Medulla oblongata (tissue), 1 donor: ENCODE data around the gene SCUBE3.

Experiments
- DNase-seq: peaks from one replicate; pipeline ENCODE4 v3.0.0-alpha.2; 2015; ENCODE audit errors: extremely low spot score

SCUBE3 gene

DNA sequence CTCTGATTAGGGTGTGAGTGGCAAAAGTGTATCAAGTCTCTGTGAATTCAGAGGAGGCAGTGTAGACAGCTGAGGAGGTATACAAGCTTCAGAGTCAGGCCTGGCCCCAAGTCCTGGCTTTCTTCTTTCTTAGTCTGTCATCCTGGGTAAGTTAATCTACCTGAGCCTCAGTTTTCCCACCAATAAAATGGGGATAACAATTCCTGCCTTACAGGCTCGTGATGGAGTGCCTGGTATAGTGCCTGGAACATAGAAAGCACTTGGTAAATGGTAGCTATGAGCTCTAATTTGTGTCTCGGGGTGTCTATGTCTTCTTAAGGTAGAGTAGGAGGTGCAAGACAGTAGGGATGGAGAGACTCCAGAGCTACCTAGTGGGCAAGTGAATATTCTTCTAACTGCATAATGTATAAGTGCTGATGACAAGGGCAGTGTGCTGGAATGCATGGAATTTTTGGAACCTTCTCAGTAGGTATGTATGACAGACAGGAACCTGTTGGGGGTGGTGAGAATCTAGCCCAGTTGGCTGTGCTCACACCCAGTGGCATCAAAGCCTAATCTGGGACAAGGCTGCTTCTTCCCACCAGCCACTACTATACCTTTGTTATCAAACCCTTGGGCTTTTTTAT, 4.0 kb upstream of the SCUBE3 start:
- DNase-seq = no peak

- no peak for DNase-seq
These were observed 411 bp upstream of the SCUBE3 start for GRCh38 chr6:35213298-35213791.

GRCh38 chr6:35214869-35215664, 1.3 kb downstream of the SCUBE3 start:
- DNase-seq = no peak

DNA sequence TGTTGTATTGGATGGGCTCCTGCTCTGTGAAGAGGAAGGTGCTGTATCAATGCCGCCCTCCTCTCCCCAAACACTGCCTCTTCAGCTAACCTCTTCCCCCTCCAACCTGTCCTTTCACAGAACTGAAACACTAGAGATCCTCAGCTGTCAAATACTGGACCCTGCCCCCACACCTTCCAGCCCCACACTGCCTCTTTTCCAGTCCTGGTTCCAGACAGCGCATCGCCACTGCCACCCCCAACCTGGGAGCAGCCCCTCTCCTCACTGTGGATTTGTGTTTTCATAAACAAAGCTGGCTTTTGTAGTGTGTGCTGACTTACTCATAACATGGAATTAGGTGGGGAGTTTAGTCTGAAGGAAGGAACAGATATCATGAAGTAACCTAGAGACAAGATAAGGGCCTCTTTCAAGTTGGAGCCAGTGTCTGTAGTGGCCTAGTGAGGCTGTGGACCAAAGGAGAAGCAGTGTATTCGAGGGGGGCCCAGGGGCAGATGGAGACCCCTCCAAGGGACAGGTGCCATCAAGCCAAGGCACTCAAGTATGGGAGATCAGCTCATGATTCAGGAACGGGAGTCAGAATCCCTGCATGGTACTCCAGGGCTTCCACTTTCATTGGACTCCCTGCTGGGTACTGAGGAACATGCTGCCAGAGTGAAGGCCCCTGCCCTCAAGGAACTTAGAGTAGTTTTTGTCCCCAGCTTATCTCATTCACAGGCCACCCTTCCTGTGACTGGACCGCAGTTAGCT, 2.1 kb downstream of the SCUBE3 start:
- DNase-seq = no peak

- DNase-seq = no peak
These were observed 2.6 kb downstream of the SCUBE3 start for GRCh38 chr6:35216412-35216732.

- no peak for DNase-seq
These were observed 3.4 kb downstream of the SCUBE3 start for GRCh38 chr6:35216851-35217811.

DNA sequence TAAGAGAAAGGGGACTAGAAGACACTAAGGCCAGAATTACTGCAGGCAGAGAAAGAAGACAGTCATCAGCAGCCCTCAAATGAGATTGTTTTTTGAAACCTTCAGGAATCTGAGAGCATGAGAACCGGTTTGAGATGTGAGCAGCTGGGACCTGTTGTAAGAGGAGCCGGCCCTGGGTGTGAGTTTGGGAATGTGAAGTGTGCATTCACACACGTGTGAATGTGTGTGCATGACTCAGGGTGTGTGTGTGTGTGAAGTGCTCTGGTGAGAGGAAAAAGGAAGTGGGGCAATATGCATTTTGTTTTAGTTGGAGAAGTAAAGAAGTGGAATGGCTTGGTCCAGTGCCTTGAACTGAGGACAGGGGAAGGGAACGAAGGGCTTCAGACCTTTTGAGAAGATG, 4.3 kb downstream of the SCUBE3 start:
- no peak for DNase-seq

DNA sequence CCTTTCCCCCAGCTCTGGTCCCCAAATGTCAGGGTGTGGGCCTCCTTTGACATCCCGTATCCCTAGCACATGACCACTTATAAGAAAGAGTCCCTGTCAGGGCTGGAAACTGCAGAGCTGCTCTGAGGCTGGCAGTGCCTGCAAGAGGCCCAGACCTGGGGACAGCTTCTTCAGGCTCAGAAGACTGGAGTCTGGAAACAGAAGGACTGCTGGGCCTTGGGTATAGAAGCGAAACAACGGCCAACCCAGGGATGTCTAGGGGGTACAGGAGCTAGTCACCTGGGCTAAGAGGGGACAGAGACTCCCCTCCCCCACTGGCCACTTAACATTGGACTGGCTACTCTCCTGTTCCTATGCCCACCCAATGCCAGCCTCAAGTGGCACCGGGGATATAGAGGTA, 4.7 kb downstream of the SCUBE3 start:
- no peak for DNase-seq

DNA sequence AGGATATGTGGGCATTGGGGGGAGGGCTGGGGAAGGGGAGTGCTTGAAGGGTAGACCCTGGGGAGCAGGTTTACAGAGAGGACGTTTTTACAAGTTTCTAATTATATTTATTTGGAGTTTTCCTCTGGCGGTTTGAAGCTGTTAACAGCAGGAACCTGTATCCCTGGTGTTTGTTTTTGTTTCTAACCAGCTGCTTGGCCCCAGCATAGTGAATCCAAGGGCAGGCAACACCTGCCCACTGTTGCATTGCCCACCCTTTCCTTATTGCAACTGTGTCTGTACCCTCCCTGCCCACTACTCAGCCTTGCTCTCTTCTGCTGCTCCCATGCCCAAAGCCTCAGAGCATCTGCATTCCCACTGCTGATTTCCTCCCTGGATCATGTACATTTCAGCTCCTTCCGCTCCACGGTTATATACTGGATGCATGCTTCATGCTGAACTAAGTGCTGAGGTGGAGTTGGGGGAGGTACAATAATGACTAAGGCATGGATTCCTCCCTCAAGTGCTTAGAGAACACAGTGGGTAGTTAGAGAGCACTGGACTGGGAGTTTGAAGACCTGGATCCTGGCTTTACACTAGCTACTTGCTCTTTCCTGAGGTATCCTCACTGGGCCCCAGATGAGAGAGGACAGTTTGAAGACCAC, 6.0 kb downstream of the SCUBE3 start:
- no peak for DNase-seq

GRCh38 chr6:35220711-35221110, 7.0 kb downstream of the SCUBE3 start:
- DNase-seq = no peak

- DNase-seq = no peak
These were observed 9.6 kb downstream of the SCUBE3 start for GRCh38 chr6:35223396-35223795.

- DNase-seq = no peak
These were observed 11.0 kb downstream of the SCUBE3 start for GRCh38 chr6:35224720-35225119.

GRCh38 chr6:35228481-35228880, 14.7 kb downstream of the SCUBE3 start:
- no peak for DNase-seq

DNA sequence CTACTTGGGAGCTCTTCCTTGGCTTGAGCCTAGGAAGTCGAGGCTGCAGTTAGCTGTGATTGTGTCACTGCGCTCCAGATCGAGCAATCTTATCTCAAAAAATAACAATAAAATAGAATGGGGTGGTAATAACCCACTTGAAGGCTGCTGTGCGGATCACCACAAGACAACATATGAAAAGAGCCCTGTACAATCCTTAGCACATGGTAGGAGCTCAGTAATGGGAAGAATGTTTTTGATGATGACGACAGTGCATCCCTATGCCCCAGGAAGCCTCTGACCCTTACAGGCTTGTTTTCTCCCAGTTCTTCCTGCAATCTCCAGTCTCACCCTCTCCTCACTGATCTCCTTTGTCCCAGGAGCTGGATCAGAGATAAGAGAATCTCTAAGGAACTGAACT, 15.5 kb downstream of the SCUBE3 start:
- no peak for DNase-seq

- no peak for DNase-seq
These were observed 16.7 kb downstream of the SCUBE3 start for GRCh38 chr6:35230498-35230897.

DNA sequence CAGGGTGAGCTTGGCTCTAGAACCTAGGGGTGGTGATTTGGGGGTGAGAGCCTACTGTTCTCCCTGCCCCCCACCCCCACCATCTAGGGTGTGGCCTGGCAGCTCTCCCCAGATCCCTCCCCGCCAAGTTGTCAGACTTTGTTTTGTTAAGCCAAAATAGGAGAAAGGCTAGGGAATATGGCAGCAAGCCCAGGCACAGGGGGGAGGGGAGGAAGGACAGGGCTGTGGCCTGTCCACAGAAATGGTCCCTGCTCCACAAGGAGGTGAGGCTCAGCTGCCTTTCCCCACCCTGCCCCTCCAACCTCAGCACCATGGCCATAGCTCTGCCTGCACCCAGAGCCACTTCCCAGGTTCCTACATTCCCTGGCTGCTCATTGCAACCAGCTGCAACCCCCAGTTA, 17.2 kb downstream of the SCUBE3 start:
- DNase-seq = peak; percentile 69

DNA sequence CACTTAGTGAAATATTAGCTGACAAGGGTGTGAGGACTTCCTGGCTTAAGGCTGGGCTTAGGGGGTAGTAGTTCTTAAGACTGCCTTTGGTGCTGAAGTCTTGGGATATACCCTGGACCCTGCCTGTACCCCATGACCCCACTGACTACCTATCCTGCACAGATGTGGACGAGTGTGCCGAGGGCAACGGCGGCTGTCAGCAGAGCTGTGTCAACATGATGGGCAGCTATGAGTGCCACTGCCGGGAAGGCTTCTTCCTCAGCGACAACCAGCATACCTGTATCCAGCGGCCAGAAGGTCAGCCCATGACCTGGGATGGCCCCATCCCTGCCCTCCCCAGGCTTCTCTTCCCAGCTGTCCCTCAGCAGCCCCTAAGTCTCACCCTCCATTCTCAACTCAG, 17.8 kb downstream of the SCUBE3 start:
- DNase-seq = no peak

DNA sequence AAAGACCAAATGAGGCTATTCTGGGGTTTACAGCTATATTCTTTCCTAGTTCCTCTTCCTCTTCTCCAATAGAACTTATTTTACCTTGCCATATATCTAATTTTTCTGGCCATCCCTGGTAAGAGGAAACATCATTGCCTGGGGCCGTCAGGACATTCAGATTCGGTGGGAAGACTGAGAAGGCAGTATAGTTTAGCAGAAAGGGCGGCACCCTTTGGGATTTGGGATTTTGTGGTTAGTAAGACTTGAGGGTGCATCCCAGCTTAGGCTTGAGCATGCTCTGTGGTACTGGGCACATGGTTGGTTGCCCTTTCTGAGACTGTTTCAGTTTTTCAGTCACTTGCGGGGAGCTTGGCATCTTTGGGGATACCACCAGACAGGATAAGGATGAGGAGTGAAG, 21.1 kb downstream of the SCUBE3 start:
- no peak for DNase-seq

GRCh38 chr6:35236223-35236622, 22.5 kb downstream of the SCUBE3 start:
- DNase-seq = no peak

GRCh38 chr6:35237476-35237875, 23.7 kb downstream of the SCUBE3 start:
- DNase-seq = no peak

- DNase-seq = no peak
These were observed 25.1 kb downstream of the SCUBE3 start for GRCh38 chr6:35238843-35239289.
